Chondrocyte (in vitro differentiated cells): ENCODE measurements around the gene WAPL. TPM values are rescaled to one million over a fixed set of nuclear protein-coding genes. Genes with fewer than 3 reads are reported as not detected.

Experiments used
- DNase-seq: peaks from one replicate; pipeline ENCODE4 v3.0.0; 2021; ENCODE audit warnings: mixed read lengths, low spot score
- H3K27ac Mint-ChIP-seq: one replicate; pipeline ENCODE4 v1.8.0; 2021; ENCODE audit warnings: mild to moderate bottlenecking, moderate library complexity, mixed read lengths; ENCODE audit not compliant: unreplicated experiment
- H3K27me3 Mint-ChIP-seq: 2 replicates; pipeline ENCODE4 v1.8.0; 2021; ENCODE audit warnings: low read depth, mixed read lengths
- H3K36me3 Mint-ChIP-seq: 2 replicates; pipeline ENCODE4 v1.8.0; 2021; ENCODE audit warnings: low read depth, mixed read lengths
- H3K4me1 Mint-ChIP-seq: 2 replicates; pipeline ENCODE4 v1.8.0; 2021; ENCODE audit warnings: low read depth, mild to moderate bottlenecking, mixed read lengths
- H3K4me3 Mint-ChIP-seq: one replicate; pipeline ENCODE4 v1.8.0; 2021; ENCODE audit warnings: mild to moderate bottlenecking, moderate library complexity, mixed read lengths; ENCODE audit not compliant: unreplicated experiment
- H3K9me3 Mint-ChIP-seq: 2 replicates; pipeline ENCODE4 v1.8.0; 2021; ENCODE audit warnings: low read depth, mixed read lengths
- total RNA-seq: library from RNA; stranded (reverse); gene quantifications from 3 replicates; pipeline ENCODE4 v1.2.1, GENCODE V29; 2021
- TF ChIP-seq, protein P1 (sequence below): fragments of 200-600 bp; sonication (generic); IDR thresholded peaks from 2 replicates; pipeline ENCODE4 v1.5.0; 2021; ENCODE audit warnings: antibody characterized with exemption, mild to moderate bottlenecking, moderate library complexity

The WAPL gene
- total RNA-seq, 1 donor from 2014 or later = 29.1 TPM

DNA sequence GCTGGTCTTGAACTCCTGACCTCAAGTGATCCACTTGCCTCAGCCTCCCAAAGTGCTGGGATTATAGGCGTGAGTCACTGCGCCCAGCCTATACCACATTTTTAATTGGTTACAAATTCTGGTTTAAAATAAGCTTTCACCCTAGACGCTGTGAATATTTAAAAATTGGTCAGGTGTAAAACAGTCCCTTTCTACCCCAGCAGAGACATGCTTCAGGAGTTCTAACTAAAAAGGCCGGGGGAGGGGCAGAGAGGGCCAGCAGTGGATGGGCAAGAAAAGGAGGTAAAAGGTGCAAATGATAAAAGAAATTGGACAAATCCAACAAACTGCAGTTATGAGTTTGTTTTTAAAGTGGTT, 70.0 kb downstream of the WAPL start:
- Mint-ChIP-seq H3K27ac (no peak overlapping the region), H3K4me3 (no peak overlapping the region), H3K4me1 (peaks cover 13% of the 10 kb centered on the region), H3K27me3 (no peaks in the 10 kb centered on the region), H3K36me3 (peaks cover 26% of the 10 kb centered on the region), H3K9me3 (no peaks in the 10 kb centered on the region)
- TF ChIP-seq, protein P1, sequence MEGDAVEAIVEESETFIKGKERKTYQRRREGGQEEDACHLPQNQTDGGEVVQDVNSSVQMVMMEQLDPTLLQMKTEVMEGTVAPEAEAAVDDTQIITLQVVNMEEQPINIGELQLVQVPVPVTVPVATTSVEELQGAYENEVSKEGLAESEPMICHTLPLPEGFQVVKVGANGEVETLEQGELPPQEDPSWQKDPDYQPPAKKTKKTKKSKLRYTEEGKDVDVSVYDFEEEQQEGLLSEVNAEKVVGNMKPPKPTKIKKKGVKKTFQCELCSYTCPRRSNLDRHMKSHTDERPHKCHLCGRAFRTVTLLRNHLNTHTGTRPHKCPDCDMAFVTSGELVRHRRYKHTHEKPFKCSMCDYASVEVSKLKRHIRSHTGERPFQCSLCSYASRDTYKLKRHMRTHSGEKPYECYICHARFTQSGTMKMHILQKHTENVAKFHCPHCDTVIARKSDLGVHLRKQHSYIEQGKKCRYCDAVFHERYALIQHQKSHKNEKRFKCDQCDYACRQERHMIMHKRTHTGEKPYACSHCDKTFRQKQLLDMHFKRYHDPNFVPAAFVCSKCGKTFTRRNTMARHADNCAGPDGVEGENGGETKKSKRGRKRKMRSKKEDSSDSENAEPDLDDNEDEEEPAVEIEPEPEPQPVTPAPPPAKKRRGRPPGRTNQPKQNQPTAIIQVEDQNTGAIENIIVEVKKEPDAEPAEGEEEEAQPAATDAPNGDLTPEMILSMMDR = no peak
- no peak for DNase-seq

DNA sequence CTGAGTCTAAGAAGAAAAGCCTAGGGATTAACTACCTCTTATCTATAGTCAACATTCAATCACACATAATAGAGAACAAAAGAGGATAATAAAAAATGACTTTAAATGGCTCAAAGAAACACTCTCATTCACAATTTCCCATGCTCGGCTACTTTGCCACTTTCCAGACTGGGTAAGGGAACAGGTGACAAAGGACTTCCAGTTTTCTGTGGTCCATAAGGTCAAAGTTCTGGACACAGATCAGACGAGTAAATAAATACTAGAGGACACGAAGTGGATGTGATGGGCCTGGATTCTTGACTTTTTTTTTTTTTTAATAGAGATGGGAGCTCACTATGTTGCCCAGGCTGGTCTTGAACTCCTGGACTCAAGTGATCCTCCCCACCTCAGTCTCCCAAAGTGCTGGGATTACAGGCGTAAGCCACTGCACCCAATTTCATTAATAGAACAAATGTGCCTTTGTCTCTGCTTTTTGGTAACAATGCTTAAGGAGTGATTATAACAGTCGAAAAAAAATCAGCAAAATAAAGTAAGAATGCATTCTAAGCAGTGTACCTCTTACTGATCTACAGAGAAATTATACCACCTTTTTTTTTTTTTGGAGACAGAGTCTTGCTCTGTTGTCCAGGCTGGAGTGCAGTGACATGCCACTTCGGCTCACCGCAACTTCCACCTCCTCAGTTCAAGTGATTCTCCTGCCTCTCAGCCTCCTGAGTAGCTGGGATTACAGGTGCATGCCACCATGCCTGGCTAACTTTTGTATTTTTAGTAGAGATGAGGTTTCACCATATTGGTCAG, 70.6 kb downstream of the WAPL start:
- TF ChIP-seq, protein P1 = no peak
- H3K36me3 Mint-ChIP-seq = peaks cover 30% of the 10 kb centered on the region

DNA sequence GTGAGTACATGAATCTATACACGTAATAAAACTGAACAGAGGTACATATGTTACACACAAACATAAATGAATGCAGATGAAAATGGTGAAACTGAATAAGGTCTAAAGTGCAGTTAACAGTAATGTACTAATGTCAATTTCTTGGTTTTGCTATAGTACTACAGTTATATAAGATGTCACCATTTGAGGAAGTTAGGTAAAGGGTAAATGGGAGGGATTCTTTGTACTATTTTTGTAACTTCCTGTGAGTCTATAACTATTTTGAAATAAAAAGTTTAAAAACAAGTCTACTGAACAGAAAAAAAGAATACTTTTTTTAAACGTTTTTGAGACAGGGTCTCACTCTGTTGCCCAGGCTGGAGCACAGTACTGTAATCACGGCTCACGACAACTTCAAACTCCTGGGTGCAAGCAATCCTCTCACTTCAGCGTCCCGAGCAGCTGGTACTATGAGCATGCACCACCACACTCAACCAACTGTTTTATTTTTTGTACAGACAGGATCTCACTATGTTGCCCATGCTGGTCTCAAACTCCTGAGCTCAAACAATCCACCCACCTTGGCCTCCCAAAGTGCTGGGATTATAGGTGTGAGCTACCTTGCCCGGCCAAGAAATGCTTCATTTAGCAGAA, 71.5 kb downstream of the WAPL start:
- H3K4me1 Mint-ChIP-seq = peaks cover 23% of the 10 kb centered on the region
- no peak overlapping the region for H3K27ac Mint-ChIP-seq
- no peaks in the 10 kb centered on the region for H3K27me3 Mint-ChIP-seq
- H3K9me3 Mint-ChIP-seq = no peaks in the 10 kb centered on the region
- TF ChIP-seq, protein P1 = no peak
- peaks cover 28% of the 10 kb centered on the region for H3K36me3 Mint-ChIP-seq
- no peak for DNase-seq
- no peak overlapping the region for H3K4me3 Mint-ChIP-seq

More for the DNA sequence above, 70.6 kb downstream of the WAPL start:
- no peak overlapping the region for H3K4me3 Mint-ChIP-seq
- H3K27ac Mint-ChIP-seq = no peak overlapping the region
- H3K4me1 Mint-ChIP-seq = peaks cover 19% of the 10 kb centered on the region
- no peaks in the 10 kb centered on the region for H3K27me3 Mint-ChIP-seq
- no peaks in the 10 kb centered on the region for H3K9me3 Mint-ChIP-seq
- no peak for DNase-seq

DNA sequence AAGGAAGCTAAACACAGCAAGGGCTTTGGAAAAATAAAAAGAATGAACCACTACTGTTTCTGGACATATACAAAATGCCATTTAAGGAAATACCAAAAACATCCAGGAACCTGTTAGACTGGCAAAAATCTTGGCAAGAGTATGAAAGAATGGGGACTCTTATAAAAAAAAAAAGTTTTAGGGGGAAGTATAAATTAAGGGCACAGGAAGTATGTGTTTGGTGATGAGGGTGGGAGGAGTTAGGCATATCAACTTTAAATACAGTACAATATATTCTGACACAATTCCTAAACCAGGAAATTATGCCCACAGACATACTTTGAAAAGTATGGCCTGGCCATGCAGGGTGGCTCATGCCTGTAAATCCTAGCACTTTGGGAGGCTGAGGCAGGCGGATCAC, 74.2 kb downstream of the WAPL start:
- Mint-ChIP-seq H3K4me1 (peaks cover 42% of the 10 kb centered on the region), H3K4me3 (no peak overlapping the region), H3K27ac (peak overlapping the region; percentile 82), H3K27me3 (no peaks in the 10 kb centered on the region), H3K36me3 (peaks cover 25% of the 10 kb centered on the region), H3K9me3 (no peaks in the 10 kb centered on the region)
- TF ChIP-seq, protein P1 = no peak
- DNase-seq = no peak

DNA sequence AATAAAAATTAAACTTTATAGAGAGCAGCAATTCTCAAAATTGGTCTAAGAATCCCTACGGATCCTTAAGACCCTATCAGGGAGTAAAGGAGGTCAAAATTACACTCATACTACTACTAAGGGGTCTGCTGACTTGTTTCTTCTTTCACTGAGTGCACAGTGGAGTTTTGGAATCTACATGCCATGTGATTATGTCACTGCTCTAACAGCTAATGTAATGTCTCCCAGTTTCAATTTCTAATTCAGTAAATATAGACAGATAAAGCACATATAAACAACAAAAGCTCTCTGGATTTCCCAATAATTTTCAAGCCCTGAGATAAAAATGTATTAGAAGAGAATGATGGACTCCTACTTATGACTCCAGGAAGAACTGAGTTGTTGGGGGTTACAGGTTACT, 74.6 kb downstream of the WAPL start:
- H3K36me3 Mint-ChIP-seq = peaks cover 28% of the 10 kb centered on the region
- no peak for DNase-seq
- no peaks in the 10 kb centered on the region for H3K9me3 Mint-ChIP-seq
- H3K4me3 Mint-ChIP-seq = no peak overlapping the region
- no peaks in the 10 kb centered on the region for H3K27me3 Mint-ChIP-seq
- peaks cover 44% of the 10 kb centered on the region for H3K4me1 Mint-ChIP-seq
- TF ChIP-seq, protein P1 = no peak
- H3K27ac Mint-ChIP-seq = peak overlapping the region; percentile 82
